HG02938 (cell line): ENCODE measurements around the gene MTURN.

Source experiments
- ATAC-seq: cut with Tn5 transposase; IDR thresholded peaks from one replicate; pipeline ENCODE4 v1.9.1; 2021; ENCODE audit warnings: mild to moderate bottlenecking, moderate library complexity; ENCODE audit not compliant: unreplicated experiment

MTURN gene

DNA sequence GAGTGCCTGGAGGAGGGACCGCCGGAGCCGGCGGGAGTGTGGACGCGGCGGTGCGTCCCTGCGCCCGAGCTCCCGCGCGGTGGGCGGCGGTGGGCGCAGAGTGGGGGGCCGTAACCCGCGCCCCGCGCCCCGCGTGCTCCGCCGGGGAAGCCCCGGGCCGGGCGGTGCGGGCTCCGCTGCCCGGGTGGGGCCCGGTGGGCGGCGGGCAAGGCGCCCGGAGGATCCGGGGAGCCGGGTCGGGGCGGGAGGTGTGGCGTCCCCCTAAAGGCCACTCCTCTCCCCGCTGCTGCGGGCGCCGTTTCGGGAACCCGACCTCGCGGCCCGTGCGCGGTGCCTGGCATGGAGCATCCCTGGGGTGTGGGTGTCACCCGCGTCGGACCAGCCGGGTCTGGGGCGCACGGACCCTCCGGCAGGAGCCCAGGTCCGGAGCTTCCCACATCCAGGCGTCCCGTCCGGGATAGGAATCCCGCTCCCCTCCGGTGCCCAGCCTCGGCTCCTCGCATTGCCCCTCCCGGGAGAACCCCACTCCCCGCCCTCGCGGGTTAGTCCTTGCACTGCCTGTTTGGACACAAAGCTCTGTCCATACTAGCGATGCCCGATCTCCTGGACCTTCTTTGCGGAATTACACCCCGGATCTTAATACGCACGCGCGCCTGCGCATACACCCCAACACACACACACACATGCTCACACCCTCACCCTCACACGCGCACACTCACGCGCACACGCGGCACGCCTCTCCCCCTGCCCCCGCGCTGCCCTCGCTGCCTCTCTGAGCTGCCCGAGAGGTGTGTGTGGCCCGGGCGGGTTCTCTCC, 723 bp downstream of the MTURN start:
- ATAC-seq, result peak; percentile 21

DNA sequence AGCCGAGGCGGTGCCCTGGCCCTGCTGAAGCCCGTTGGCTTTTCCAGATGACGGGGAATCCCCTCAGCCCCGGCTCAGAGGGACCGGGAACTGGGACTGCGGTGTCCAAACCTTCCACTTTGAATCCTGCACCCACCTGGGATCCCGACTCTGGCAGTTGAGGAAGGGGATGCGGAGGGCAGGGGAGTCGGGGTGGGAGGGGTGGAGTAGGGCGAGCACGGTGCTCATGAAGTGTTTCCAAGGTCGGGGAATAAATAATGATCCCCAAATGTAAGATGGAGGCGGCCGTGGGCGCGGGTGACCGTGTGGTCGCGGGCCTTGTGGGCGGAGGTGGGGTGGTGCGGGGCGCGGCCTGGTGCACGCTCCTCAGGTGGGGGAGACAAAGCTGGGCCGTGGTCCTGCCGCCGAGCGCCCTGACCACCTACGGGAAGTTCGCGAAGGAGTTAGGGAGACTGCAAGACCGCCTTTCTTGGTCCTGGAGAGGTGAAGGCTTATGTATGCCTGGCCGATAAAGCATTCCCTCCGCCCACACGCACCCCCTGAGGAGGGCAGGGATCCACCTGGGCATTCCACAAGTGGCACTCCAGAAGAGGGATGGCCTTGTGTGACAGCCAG, 1.4 kb downstream of the MTURN start:
- no peak for ATAC-seq

DNA sequence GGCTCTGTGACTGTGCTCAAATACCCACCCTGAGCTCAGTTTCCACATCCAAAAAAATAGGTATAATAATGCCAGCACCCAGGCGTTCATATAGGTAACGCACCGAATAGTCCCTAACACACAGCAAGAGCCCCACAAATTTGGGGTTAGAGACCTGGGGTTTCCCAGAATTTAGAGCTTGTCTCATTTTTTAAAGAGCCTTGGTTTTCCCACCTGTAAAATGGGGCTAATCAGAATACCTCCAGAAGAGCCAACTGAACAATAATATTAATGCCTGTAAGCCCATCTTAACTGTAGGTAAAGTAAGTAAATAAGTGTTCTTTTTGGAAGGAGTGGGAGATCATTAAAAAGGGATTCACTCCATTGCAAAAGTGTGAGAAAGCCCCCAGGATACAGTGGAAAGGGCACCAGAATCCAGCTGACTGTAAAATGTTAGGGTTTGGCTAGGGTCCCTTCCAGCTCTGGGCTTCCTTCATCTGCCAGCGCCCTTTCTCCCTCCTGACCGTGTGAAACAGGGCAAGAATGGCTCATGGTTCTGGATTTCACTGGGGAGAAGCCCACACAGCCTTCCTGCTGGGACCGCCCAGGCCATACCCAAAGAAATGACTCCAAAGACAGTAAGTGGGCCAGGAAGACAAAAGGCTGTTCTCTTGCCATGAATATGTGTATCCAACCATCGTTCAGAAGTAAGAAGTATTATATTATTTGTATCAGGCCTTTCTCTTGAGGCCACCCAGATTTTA, 2.1 kb downstream of the MTURN start:
- no peak for ATAC-seq

DNA sequence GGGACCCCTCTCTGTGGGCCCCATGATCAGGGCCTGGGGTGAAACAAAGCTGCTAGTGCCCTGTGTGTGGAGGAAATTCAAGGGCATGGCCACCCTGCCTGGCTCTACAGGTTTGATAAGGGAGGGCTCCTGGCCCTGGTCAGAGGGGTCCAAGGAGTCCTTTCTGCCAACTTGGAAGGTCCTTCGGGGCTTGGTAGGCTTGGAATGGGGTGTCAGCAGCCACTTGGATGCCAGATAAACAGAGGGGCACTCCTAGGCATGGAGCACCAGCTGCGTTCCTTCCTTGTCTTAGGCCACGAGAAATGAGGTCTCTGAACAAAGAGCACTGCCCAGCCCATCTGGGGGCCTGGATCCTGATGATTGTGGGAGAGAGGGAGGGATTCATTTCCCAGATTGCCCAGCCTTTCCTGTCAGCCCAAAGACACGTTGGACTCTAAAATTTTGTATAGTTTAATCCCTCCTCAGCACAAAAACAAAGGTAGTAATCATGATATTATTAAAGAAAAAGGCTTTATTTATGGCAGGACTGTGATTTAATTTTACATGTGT, 5.1 kb downstream of the MTURN start:
- ATAC-seq, result no peak

DNA sequence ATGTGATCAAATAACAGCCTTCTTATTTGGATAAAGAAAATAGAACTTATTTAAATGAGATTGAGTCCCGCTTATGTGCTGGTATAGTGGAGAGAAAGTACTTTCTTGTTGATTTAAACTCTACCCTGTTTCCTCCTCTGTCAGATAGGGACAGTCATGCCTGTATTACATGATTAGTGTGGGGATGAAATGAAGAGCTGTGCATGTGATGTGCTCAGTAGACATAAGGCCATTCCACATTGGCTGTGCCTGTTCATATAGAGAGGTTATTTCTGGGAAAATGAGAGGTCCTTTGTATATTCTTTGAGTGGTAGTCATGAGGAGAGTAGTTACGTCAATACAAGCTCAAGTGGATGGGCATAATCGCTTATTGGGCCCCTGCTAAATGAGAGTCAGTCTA, 5.7 kb downstream of the MTURN start:
- ATAC-seq, result no peak

DNA sequence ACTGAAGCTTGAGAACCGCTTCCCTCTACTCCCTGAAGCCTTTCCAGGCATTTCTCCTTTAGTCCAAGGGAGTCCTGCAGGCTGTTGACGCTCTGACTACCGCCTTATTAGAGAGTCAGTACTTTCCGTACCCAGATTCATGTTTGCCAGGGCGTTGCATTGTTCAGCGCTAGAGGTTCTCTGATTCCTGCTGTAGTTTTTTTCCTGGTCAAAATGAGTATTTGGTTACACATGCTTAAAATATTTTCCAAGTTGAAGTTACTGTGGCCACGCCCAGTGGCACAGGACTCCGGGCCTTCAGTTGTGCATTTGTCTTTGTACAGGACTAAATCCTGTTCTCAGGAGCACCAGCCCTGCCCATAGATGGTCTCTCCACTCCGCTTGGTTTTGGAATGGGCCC, 7.9 kb downstream of the MTURN start:
- ATAC-seq, result no peak

DNA sequence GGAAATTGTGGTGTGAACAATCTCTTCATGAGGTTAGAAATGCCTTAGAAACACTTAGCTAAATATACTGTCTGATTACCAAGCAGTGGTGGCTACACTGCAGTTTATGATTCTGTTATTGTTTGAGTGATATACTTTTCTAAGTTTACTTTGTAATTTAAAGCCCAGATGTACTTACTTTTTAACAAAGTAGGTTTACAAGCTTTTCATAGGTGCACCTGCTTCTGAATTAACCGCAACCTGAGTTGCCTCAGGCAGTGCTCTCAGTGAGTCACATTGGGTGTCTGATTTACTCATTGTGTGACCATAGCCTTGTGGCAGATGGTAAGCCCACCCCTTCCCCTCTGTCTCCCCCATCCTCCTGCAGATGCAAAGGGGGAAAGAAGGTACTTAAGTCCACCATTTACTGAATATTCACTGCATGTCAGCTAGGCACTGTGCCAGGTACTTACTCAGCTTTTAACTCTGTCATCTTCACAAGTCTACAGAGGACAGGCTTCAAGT, 9.0 kb downstream of the MTURN start:
- no peak for ATAC-seq

DNA sequence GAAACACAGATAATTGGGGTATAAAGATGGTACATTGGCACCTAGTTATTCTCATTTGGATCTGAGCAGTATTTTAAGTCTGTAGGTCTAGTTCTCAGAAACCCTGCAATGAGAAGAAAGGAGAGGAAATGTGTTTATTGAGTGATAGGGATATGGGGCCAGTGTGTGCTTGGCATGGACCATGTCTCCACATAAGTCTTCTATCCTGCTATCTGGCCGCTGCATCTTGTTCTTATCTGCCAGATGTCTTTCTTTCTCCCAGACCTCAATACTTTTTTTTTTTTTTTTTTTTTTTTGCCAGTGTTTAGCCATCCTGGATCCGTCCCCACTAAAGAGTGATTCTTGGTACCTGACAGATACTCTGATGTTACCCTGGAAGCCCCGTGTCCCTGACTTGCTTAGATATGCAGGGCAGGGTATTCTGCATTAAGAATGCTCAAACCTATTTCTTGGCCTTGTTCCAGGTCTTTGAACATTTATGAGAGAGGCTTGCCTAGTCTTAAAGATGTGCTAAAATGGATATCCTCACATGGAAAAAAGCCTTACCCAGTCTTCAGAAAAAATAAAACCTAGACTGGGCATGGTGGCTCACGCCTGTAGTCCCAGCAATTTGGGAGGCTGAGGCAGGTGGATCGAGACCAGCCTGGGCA, 10.0 kb downstream of the MTURN start:
- ATAC-seq, result no peak

DNA sequence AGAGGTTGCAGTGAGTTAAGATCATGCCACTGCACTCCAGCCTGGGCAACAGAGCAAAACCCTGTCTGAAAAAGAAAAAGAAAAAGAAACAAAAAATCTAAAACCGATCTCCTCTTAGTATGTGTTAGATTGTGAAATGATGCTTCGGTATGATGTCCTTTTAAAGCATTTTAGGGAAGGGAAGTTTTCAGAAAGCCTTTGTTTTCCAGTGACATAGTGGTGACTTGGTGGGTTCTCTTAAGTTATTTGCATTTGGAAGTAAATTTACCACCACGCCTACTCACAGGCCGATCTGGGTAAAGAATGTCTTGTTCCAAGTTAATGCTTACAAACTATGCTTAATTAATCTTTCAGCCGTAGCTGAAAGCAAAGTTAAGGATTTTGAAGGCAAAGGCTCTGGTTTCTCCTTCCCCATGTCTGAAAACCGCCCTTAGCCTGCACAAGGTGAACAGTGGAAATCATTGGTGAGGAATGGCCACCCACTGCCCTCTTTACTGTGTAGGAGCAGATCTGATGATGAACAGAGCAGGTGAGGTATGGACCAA, 10.7 kb downstream of the MTURN start:
- no peak for ATAC-seq

DNA sequence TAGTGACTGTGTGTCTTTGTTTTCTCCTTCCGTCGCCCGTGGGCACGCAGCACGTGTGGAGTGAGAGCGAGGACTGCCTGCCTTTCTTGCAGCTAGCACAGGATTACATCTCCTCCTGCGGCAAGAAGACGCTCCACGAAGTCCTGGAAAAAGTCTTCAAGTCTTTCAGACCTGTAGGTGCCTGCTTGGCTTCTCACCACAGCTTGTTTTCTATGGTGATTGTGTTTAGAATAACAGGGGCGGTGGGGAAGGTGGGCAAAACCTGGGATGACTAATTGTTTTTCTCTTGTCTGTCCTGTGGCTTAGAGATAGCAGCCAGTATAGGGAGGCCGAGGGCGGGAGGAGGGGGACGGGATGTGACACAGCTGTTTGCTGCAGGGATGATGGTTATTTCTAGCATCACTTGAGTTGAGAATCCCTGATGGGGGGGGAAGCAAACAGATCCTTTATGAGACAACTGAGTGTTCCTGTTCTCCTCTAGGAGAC, 11.4 kb downstream of the MTURN start:
- ATAC-seq, result no peak

DNA sequence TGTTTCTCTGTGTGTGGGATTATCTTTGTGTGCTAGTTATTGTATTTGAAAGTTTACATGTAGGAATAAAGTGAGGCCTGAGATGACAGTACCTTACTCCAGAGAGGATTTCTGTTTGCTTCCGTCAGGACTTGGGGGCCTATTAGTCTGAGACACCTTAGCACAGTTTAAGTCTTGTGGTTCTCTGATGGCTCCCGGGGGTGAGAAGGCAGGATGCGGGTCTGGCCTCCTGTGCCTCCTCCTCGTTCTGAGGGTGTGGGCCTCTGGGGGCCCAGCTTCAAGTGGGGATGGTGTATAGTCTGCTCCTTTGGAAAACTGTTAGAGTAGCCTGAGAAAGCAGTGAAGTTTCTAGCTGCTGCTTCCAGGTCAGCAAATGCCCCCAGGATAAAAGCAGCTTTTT, 12.4 kb downstream of the MTURN start:
- ATAC-seq, result no peak

DNA sequence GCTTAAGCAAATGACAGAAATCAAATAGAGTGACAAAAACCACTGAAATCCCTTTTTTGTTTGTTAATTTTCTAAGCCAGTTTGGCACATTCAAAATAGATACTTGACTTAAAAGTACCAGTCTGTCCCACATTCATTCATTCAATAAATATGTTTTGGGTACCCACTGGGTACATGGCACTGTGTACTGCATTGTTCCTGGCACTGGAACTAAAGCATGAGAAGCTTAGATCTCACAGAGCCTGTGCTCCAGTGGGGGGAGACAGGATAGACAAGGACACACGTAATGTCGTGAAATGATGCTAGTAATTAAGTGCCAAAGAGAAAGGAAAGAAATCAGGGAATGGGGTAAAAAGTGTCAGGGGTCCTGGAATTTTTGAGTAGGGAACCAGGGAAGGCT, 13.0 kb downstream of the MTURN start:
- ATAC-seq, result no peak

DNA sequence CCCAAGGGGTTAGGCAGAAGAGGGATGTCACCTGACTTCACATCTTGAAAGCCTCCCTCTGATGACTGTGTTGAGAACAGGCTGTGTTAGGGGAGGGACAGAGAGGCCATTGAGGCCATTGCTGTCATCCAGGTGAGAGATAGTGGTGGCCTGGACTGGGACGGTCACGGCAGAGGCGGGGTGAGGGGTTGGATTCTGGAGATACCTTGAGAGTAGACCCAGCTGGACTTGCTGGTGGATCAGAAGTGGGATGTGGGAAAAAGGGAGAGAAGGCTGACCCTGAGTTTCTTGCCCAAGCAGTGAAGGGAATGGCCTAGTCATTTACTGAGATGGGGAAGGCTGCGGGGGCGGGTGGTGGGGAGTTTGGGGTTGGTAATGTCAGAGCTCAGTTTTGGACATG, 13.6 kb downstream of the MTURN start:
- ATAC-seq, result no peak

DNA sequence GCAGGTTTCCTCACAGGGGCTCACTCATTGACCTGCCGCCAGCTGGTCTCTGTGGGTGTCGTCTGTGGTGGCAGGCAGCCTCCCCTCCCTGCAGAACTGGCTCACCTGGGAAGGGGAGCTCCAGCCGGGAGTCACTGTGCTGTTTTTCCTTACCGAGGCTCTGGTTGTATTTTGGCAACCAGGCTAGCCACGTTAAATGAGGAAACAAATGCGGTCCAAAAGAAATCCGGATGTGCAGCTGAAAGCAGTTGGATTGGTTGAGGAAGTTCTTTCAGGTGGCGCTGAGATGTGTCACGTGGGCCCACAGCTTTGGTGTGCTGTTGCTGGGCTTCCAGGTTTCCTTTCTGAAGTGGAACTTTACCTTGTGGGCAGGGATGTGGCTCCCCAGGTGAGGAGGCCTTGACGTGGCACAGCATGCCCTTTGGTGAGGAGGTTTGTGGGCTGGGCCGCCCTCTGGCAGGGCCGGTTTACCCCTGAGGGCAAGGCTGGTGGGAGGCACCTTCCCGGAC, 14.2 kb downstream of the MTURN start:
- no peak for ATAC-seq

DNA sequence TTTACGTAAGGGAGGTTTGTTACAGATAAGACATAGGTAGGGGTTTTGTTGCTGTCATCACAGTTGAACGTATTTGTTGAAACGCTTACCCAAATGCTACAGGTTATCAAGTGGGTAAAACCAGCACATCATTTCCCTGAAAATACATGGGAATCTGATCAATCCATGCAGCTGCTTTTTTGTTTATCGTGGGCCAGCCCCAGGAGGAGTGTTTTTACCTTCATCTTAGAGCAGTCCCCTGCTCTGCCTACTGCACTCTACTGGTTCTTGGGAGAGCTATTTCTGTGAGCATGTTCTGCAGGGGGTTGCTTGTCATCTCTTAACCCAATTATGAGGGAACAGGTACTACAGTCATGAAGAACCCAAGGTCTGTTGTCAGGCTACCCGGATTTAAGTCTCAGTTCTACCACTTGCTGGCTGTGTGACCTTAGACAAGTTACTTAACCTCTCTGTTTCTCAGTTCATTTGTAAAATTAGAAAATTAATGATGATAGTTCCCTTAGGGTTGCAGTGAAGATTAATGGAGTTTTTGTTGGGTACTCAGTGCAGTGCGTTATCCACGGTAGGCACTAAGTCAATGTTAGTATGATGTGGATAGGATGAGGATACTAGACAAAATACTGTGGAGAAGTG, 15.0 kb downstream of the MTURN start:
- no peak for ATAC-seq

DNA sequence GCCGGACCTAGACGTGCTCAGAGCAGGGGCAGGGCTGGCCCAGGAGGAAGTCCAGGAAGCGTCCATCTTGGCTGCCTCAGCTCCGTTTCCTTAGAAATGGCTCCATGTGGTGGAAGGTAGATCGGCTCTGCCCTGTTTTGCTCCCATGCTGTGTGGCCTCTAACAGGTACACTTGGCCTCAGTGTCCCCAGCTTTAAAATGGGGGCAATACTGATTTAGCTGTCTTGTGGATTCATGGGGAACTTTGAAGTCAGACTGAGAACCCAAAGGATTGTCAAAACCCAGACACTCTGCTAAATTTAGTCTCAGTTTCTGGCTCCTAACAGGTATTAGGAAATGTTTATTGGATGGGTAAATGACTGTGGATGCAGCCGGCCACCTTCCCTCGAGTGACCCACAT, 15.9 kb downstream of the MTURN start:
- ATAC-seq, result no peak

DNA sequence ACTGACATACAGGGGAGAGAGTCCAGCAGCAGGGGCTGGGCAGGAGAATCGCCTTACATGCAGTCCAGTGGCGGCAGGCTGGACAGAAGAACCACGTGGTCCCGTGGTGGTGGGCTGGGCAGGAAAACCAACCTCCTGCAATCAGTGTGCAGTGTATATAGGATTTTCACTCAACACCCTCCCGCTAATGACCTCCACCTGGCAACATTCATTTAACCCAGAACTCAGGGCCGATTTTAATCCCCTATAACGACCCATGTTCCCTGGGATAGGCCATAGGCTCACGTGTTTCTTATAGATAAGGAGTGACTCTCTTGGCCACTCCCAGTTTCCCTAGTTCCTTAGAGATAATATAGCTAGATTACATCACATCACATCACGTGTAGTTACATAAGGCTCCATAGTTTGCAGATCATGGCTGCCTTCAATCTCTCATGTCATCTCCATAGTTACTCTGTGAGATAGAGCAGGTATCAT, 19.4 kb downstream of the MTURN start:
- ATAC-seq, result no peak

DNA sequence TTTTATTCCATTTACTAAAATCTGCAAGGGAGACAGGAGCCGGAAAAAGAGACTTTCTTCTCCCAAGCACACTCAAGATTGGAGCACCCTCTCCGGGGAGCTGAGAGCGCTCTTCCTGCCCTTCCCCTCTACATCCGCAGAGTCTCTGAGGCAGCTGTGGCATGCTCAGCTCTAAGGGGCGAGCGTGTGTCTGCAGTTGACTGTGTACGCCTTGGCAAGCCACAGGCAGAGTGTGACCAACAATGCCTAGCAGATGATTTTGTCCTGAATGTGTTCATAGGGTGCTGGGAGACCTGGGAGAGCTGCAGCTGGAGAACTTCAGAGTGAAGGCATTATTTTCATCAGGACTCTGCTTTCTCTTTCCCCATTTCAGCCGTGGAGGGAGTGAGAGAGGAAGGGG, 20.7 kb downstream of the MTURN start:
- no peak for ATAC-seq

DNA sequence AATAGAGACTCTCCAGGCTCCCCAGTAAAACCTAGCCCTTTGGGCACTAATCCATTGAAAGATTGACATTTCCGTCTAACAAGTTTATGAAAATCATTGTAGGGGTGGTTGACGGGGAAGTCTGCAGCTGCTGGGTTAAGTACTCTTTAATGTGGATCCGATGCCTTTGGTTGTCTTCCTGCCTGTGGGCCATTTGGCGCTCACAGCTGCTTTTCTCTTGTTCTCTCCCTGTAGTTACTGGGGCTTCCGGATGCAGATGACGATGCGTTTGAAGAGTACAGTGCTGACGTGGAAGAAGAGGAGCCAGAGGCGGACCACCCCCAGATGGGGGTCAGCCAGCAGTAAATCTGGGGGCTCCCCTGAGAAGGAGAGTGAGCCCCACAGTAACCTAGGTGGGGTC, 22.4 kb downstream of the MTURN start:
- no peak for ATAC-seq

DNA sequence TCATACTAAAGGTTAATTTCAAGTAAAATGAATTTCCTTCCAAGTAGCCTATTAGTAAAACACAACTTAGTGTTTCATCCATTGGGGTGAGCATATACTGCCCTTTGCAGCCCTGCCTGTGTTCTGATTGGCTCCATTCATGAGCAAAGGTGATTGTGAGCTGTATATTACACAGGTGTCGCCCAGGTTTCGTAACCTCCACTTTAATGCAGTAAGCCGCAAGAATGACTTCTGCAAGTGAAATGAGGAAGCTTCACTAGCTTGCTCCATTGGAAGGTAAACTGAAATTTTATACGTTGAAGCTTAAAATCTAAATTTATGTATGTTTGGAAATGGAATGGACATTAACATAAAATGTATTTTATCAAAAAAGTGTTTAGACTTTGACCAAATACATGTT, 24.4 kb downstream of the MTURN start:
- peak; percentile 36 for ATAC-seq
